ENCODE results near the gene HCRT.

The HCRT gene

DNA sequence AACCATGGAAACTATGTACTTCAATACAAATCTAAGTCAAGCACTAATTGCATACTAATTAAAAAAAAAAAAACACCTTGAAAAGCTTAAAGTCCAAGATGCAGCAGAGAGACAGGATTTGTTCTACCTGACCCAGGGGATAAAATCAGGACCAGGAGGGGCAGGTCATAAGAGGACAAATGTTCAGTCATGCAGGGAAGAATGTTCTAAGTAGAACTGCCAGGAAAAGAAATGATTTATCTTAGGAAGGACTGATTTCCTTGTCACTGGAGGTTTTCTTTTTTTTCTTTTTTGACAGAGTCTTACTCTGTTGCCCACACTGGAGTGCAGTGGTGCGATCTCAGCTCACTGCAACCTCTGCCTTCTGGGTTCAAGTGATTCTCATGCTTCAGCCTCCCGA lies 18.1 kb upstream of the HCRT start:
- no peak for DNase-seq (ENCODE audit: low read depth)
- TF ChIP-seq, protein P1, sequence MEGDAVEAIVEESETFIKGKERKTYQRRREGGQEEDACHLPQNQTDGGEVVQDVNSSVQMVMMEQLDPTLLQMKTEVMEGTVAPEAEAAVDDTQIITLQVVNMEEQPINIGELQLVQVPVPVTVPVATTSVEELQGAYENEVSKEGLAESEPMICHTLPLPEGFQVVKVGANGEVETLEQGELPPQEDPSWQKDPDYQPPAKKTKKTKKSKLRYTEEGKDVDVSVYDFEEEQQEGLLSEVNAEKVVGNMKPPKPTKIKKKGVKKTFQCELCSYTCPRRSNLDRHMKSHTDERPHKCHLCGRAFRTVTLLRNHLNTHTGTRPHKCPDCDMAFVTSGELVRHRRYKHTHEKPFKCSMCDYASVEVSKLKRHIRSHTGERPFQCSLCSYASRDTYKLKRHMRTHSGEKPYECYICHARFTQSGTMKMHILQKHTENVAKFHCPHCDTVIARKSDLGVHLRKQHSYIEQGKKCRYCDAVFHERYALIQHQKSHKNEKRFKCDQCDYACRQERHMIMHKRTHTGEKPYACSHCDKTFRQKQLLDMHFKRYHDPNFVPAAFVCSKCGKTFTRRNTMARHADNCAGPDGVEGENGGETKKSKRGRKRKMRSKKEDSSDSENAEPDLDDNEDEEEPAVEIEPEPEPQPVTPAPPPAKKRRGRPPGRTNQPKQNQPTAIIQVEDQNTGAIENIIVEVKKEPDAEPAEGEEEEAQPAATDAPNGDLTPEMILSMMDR (IDR thresholded peaks at IDR 0.05; ENCODE audit: insufficient read depth, low read depth, low read length, missing control alignments) = no peak
- no peak overlapping the region for H3K4me3 ChIP-seq (ENCODE audit: low read depth, low read length)

DNA sequence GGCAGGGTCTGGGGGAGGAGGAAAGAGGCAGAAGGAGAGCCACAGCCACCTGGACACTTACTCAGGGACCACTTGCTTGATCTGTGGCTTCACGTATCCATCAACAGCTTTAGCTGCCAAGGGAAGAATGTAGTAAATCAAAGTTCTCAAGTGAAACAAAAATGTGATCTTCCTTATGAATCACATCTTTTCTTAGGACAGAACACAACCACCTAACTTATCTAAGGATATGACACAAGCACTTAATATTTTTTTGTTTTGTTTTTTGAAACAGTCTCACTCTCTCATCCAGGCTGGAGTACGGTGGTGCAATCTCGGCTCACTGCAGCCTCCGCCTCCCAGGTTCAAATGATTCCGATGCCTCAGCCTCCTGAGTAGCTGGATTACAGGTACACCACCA lies 17.4 kb upstream of the HCRT start:
- no peak overlapping the region for H3K4me3 ChIP-seq (ENCODE audit: low read depth, low read length)
- no peak for DNase-seq (ENCODE audit: low read depth)
- TF ChIP-seq, protein P1 (IDR thresholded peaks at IDR 0.05; ENCODE audit: insufficient read depth, low read depth, low read length, missing control alignments) = no peak

DNA sequence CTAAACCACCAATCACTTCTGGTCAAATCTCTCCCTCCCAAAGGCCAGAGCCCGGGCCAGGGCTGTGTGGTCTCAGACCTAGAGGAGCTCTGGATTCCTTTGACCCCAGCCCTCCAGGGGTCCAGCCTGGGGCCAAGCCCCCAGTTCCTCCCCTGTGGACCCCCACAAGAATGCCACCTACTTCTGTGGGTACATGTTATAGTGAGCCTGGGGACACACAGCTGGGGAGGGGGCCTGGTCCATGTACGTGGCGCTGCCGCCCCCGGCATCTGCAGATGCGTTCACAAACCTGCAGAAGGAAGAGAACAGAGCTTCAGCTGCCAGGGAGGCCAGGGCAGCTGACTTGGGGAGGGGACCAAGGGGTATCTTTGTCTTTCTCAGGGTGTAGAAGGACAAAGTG lies 16.9 kb upstream of the HCRT start:
- no peak for DNase-seq (ENCODE audit: low read depth)
- no peak overlapping the region for H3K4me3 ChIP-seq (ENCODE audit: low read depth, low read length)
- TF ChIP-seq, protein P1 (IDR thresholded peaks at IDR 0.05; ENCODE audit: insufficient read depth, low read depth, low read length, missing control alignments) = no peak

DNA sequence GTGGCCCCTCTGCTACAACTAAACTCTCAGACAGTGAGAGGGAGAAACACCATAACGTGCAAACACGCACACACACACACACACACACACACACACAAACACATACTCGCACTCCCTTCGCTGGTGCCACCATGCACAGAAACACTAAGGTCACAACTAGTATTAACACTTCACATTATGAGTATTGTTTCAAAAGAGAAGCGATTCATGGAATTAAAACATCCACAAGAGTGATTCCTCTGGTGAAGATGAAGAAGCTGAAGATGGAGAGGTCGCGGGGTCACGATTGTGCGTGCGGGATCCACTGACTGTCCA lies 16.2 kb upstream of the HCRT start:
- TF ChIP-seq, protein P1 (IDR thresholded peaks at IDR 0.05; ENCODE audit: insufficient read depth, low read depth, low read length, missing control alignments) = no peak
- DNase-seq (ENCODE audit: low read depth) = no peak
- no peak overlapping the region for H3K4me3 ChIP-seq (ENCODE audit: low read depth, low read length)

DNA sequence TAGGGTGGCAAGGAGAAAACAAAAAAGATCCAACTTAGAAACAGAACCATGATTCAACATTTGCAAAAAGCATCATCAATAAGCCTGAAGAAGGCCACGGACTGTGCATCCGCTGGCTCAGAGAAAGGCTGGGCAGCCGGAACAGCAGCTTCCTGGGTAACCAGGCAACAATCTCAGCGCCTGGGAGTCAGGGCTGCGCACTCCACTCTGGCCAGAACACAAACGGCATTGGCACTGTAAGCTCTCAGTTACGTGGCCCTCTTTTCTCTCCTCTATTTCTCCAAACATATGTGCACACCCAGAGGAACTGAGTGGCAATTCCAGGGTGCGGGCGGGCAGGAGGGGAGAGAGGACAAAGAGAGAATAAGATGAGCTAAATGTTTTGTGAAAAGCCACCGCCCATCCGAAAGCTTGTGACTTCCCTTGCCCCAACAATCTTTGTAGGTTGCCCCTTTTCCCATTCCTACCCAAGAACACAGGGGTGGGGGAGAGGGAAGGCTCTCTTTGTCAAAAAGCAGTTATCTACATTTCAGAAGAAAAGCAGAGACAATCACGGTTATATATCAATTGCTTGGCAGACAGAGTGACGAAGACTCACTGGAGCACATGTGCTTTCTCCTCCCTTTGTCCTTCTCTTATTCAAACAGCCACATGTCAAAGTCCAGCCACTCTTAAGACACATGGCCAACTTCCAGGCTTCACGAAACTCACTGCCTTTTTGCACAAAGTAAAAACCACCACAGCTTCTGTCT lies 15.6 kb upstream of the HCRT start:
- TF ChIP-seq, protein P1 (IDR thresholded peaks at IDR 0.05; ENCODE audit: insufficient read depth, low read depth, low read length, missing control alignments) = no peak
- no peak for DNase-seq (ENCODE audit: low read depth)

DNA sequence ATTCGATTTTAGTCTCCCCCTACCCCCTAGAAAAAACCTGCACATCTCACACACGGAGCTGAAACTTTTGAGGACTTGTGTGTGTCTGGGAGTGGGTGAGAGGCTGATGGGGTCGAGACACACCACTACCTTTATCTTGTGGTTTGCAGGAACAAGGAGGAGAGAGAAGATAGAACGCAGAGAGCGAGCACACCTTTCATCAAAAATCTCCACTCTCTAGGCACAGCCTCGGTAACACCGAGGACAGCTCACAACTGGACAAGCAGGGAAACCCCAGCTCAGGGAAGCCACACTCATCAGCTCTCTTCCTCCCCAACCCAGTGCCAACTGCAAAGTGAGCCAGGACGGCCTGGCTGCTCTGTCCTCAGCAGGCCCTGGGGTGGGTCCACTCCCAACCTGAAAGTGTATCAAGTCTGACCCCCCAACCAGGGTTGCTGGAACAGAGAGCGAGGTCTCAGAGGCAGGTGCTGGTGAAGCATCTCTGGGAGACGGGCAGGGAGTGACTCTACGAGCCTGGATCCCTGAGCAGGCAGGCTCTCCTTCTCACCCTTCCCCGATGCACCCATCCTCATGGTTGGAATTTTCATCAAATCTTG lies 14.3 kb upstream of the HCRT start:
- no peak for DNase-seq (ENCODE audit: low read depth)
- TF ChIP-seq, protein P1 (IDR thresholded peaks at IDR 0.05; ENCODE audit: insufficient read depth, low read depth, low read length, missing control alignments) = no peak
- H3K4me3 ChIP-seq (ENCODE audit: low read depth, low read length) = no peak overlapping the region

More for the DNA sequence above, 15.6 kb upstream of the HCRT start:
- no peak overlapping the region for H3K4me3 ChIP-seq (ENCODE audit: low read depth, low read length)

DNA sequence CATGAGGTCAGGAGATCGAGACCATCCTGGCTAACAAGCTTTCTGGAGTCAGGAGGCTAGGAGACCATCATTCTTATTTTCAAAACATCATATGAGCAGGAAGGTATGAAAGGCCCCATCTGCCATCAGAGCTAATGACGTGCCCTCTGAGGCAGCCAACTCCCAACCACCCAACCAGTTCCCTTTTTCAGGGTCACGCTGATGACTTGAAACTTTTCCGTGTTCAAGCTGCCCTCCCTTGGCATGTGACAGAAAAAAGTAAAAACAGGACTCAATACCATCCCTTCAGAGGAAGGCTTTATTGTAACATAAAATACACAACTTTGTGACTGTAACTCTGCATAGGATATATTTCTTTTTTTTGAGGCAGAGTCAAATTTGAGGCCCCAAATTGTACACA lies 13.6 kb upstream of the HCRT start:
- DNase-seq (ENCODE audit: low read depth) = no peak
- TF ChIP-seq, protein P1 (IDR thresholded peaks at IDR 0.05; ENCODE audit: insufficient read depth, low read depth, low read length, missing control alignments) = no peak
- H3K4me3 ChIP-seq (ENCODE audit: low read depth, low read length) = no peak overlapping the region

Measured in GM12865 (cell line).